Coronary artery (tissue), 2 donors: ENCODE data around the gene PTCD2.

Source experiments
- DNase-seq: peaks from one replicate; pipeline ENCODE4 v3.0.0-alpha.2; 2017; ENCODE audit warnings: low spot score
- H3K27ac ChIP-seq, 2 donors: fragments of 200-600 bp; sonication (generic); one replicate each; pipeline ENCODE4 v1.5.1; 2016 to 2019
- H3K4me3 ChIP-seq: fragments of 200-600 bp; sonication (generic); 2 replicates; pipeline ENCODE4 v1.5.1; 2016; ENCODE audit warnings: mild to moderate bottlenecking, moderate library complexity
- CTCF ChIP-seq: fragments of 200-600 bp; sonication (generic); IDR thresholded peaks from one replicate; pipeline ENCODE4 v1.5.1; 2019; ENCODE audit warnings: antibody characterized with exemption

PTCD2 gene

GRCh38 chr5:72410688-72411295, 90.6 kb downstream of the PTCD2 start:
- no peak for TF ChIP-seq CTCF
- Histone ChIP-seq H3K27ac (no peak overlapping the region), H3K4me3 (no peak overlapping the region)
- no peak for DNase-seq

- Histone ChIP-seq H3K4me3 (no peak overlapping the region), H3K27ac (no peak overlapping the region)
- DNase-seq: no peak
- no peak for TF ChIP-seq CTCF
Observed at GRCh38 chr5:72412283-72413055, 92.3 kb downstream of the PTCD2 start.

- Histone ChIP-seq H3K27ac (no peak overlapping the region), H3K4me3 (no peak overlapping the region)
- DNase-seq: no peak
- TF ChIP-seq CTCF: no peak
Observed at GRCh38 chr5:72415616-72416325, 95.6 kb downstream of the PTCD2 start.

- no peak for DNase-seq
- Histone ChIP-seq H3K4me3 (no peak overlapping the region), H3K27ac (no peak overlapping the region)
- TF ChIP-seq CTCF: no peak
Observed at GRCh38 chr5:72417333-72418062, 97.3 kb downstream of the PTCD2 start.
